HG03439 (cell line): Measurements from ENCODE around the gene NR6A1.

Experiments
- ATAC-seq: cut with Tn5 transposase; IDR thresholded peaks from one replicate; pipeline ENCODE4 v1.9.1; 2021; ENCODE audit warnings: mild to moderate bottlenecking, moderate library complexity; ENCODE audit not compliant: unreplicated experiment

The NR6A1 gene

DNA sequence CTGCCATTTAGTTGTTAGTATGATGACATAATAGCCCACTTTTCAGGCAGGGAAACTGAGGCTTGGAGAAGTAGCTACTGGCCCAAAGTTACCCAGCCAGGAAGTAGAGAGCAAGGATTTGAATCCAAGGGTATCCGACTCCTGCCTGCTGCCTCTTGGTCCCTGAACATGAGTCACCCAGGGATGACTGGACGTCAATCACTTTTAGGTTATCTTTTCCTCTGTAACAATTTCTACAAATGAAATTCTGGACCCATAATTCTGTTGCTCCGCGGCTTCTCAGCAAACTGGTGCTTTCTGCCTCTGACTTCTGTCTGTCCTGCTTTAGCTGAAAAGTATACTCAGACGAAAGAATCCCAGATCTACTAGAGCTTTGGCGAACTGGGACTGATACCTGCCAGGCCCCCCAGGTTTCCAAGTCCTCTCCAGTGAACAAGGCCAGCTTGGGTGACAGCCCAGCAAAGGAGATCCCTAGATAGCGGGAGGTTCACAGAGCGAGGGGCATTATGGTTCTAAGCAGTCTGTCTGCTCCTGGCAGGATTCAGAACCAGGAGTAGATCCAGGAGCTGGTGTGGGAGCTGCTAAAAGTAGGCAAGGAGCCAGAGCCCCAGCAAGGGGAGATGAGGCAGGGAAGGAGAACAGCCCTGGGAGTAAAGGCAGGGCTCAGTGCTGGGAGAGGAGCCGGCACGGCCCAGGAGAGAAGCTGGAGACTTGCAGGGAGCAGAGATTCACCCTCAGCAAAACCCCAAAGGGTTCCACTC lies 26.4 kb upstream of the NR6A1 start:
- no peak for ATAC-seq

DNA sequence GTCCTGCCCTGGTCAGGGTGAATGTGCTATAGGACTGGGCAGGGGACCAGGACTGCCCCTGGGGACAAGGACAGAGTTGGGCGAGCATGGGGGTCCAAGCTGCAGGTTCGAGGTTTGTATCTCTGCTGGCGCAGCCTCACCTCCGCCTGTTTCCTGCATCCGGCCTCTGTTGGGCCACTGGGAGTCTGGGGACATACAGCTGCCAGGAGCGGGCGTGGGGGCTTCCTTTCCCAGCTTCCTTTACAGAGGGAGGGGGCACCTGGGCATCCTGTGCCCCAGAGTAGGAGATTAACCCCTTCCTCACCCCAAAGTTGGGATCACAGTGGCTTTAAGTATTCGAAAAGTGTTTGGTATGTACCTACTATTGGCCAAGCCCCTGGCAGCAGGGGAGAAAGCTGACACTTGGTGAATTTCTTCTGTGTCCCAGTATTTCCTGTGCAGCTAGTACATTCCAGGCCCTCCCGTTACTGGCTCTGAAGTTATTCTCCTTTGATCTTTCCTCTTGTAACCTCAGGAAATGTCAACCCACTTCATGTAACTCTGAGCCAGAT lies 24.8 kb upstream of the NR6A1 start:
- no peak for ATAC-seq

GRCh38 chr9:124794902-124795491 lies 23.9 kb upstream of the NR6A1 start:
- ATAC-seq: no peak

DNA sequence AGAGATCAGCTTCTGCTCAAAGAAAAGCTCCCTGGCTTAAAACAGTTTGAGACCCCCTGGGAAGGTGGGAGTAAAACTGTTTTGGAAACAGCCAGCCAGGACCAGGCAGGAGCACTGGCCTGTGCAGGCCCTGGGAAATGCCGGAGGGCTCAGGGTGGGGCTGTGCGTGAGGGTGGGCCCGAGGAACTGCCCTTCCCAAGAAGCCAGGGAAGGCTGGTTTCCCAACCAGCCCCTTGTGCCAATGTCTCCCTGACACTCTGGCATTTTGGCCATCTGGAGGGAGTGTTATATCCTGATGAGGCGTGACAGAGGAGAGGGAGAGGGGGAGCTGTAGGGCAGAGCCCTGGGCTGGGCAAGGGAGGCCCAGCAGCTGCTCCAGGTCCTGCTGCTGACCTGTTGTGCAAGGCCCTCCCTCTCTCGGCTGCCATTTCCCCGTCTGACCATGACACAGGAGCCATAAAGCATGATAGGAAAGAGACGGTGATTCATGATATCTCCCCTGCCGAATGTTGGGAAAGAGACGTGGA lies 22.0 kb upstream of the NR6A1 start:
- ATAC-seq: no peak

- ATAC-seq: no peak
Measured at GRCh38 chr9:124792257-124793014, 21.3 kb upstream of the NR6A1 start.

- ATAC-seq: no peak
Measured at GRCh38 chr9:124790801-124791505, 19.8 kb upstream of the NR6A1 start.

GRCh38 chr9:124790301-124790700 lies 19.2 kb upstream of the NR6A1 start:
- ATAC-seq: no peak

GRCh38 chr9:124789531-124789930 lies 18.4 kb upstream of the NR6A1 start:
- no peak for ATAC-seq

GRCh38 chr9:124788542-124789217 lies 17.6 kb upstream of the NR6A1 start:
- ATAC-seq: no peak

GRCh38 chr9:124786881-124787573 lies 15.9 kb upstream of the NR6A1 start:
- ATAC-seq: no peak

DNA sequence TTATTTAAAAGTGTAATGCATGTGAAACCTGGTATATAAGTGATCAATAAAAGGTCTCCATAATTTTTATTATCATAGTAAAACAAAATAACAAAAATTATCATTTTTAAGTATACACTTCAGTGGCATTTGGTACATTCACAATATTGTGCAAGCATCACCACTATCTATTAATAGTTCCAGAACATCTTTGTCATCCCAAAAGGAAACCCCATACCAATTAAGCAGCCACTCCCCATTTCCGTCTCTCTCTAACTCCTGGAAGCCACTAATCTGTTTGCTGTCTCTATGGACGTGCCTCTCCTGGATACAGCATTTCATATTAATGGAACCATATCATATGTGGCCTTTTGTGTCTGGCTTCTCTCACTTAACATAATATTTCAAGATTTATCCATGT lies 13.4 kb upstream of the NR6A1 start:
- ATAC-seq: no peak

DNA sequence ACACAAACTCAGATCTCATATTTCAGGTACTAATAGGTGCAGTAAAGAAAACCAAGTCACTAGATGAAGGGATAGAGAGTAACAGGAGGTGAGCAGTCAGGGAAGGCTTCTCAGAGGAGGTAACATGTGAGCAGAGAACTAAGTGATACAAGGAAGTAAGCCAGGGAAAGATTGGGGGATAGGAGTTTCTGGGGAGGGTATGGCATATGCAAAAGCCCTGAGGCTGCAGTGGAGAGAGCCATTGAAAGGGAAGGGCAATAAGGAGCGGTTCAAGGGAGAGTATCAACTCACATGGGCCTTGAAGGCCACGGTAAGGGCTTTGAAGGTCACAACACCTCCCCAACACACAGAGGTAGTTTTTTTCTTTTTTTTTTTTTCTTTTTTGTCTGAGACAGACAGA lies 12.7 kb upstream of the NR6A1 start:
- no peak for ATAC-seq

DNA sequence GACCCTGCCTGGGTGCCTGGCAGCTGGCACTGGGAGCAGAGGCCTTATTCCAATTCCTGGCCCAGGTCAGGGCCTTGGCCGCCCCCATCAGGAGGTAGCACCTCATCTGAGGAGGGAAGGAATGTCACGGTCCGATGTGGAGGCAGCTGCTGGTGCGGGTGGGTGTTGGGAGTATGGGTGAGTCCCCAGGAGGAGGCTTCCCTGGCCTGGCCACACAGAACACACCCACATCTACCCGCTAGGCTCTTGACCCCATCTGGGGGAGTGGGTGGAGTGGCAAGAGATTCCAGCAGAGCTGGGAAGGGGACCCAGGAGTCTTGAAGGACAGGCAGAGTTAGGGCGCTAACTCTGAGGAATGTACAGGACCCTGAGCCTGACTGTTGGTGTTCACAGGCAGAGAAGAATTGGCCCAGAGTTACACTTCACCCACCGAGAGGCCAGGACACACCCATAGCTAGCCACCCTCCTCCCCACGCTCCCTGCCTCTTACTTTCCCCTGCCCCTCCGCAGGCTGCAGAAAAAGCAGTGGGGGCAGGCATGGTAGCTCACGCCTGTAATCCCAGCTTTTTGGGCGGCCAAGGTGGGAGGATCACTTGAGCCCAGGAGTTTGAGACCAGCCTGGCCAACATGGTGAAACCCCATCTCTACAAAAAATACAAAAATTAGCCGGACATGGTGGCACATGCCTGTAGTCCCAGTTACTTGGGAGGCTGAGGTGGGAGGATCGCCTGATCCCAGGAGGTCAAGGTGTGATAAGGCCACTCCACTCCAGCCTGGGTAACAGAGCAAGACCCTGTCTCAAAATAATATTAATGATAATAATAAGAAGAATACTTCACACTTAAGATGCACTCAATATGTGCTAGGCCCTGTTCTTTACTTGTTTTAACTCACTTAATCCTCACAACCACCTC lies 11.8 kb upstream of the NR6A1 start:
- ATAC-seq: no peak

DNA sequence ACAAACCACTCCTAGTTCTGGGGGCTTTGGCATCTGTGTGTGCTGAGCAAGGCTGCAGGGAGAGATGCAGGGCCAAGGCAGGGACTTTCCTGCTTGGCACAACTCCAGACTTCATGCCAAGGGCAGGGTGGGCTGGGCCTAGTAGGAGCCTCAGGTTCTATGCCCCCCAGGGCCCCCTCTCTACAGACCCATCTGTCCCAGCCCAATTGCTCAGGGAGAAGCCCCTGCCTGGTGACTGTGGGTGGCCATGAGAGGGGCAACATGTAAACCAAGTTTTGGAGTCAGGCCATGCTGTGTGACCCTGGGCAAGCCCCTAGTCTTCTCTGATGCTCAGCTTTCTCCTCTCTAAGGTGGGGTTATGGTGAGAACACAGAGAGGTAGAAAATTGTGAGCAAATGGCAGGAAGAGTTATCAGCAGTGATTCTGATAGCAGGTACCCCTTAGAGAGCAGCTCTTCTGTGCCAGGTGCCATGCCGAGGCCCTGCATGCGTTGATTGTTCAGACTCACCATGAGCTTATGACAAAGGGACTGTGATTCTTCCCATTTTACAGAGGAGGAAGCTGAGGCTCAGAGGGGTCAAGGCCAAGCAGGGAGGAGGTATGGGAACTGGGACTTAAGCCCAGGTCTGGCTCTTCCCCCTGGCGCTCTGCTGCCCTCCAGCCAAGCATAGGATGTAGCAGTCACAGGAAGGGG lies 11.0 kb upstream of the NR6A1 start:
- no peak for ATAC-seq

DNA sequence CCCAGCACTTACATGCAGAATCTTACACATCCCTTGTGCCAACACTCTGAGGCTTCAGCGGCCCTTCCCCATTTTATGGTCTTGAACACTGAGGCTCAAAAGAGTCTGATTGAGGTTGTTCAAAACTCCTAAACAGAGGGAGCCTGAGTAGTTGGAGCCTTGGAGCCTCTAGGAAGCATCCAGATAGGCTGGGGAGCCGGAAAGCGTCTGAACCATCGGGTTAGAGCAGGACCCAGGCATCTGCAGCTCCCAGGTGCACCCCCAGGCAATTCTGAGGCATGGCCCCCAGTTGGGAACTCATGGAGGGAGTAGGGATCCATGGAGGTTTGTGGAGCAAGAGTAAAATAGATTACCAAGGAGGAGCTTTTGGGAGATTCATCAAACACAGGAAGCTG lies 9.6 kb upstream of the NR6A1 start:
- no peak for ATAC-seq

- no peak for ATAC-seq
Measured at GRCh38 chr9:124780060-124780756, 9.1 kb upstream of the NR6A1 start.

DNA sequence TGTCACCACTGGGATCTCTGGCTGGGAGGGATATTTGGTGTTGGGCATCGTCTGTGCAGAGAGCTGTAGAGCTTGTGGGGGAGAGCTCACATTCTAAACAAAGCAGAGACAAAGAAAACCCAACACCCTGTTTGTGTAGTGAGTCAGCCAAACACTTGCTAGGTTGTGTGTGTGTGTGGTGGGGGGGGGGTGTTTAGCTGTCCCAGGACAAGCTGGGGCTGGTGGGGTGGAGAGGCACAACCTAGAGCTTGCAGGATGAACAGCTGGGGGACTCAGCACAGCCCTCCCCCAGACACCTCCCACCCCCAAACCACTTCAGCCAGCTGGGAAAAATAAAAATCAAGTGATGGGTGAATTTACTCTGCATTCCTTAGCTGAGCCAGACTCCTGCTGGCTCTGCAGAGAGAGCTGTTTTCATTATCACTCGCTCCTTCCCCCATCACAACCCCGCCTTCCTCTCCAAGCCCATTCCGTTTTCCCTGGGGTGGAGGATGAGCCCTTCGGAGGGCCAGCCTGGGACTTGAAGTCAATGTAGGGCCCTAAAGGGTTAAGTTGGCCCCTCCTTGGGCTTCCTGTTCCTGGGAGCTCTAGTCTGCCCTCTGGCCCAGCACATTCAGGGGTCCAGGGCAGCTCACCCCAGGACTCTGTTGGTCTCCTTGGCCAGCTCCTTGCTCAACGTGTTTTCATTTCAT lies 8.4 kb upstream of the NR6A1 start:
- ATAC-seq: no peak
